Activated naive CD8-positive, alpha-beta T cell (primary cell): Measurements from ENCODE around the gene LRRC4C.

ENCODE experiments used
- H3K27ac Mint-ChIP-seq: one replicate; pipeline ENCODE4 v1.8.0; 2021; ENCODE audit warnings: mixed read lengths
- H3K27me3 Mint-ChIP-seq: one replicate; pipeline ENCODE4 v1.8.0; 2021; ENCODE audit warnings: mixed read lengths
- H3K36me3 Mint-ChIP-seq: one replicate; pipeline ENCODE4 v1.8.0; 2021; ENCODE audit warnings: mixed read lengths
- H3K4me1 Mint-ChIP-seq: one replicate; pipeline ENCODE4 v1.8.0; 2021; ENCODE audit warnings: low read depth, mixed read lengths
- H3K4me3 Mint-ChIP-seq: one replicate; pipeline ENCODE4 v1.8.0; 2021; ENCODE audit warnings: mild to moderate bottlenecking, mixed read lengths
- H3K9me3 Mint-ChIP-seq: one replicate; pipeline ENCODE4 v1.8.0; 2021; ENCODE audit warnings: low read depth, mixed read lengths

Gene LRRC4C

GRCh38 chr11:40434926-40435325, 1024.5 kb downstream of the LRRC4C start:
- H3K9me3 Mint-ChIP-seq = peaks cover 18% of the 10 kb centered on the region
- no peak overlapping the region for H3K27ac Mint-ChIP-seq
- no peaks in the 10 kb centered on the region for H3K4me1 Mint-ChIP-seq
- H3K36me3 Mint-ChIP-seq = no peaks in the 10 kb centered on the region
- H3K27me3 Mint-ChIP-seq = no peaks in the 10 kb centered on the region
- no peak overlapping the region for H3K4me3 Mint-ChIP-seq

GRCh38 chr11:40432358-40432757, 1027.1 kb downstream of the LRRC4C start:
- H3K27me3 Mint-ChIP-seq = no peaks in the 10 kb centered on the region
- peaks cover 19% of the 10 kb centered on the region for H3K9me3 Mint-ChIP-seq

GRCh38 chr11:40425168-40425567, 1034.3 kb downstream of the LRRC4C start:
- no peaks in the 10 kb centered on the region for H3K27me3 Mint-ChIP-seq
- peaks cover 26% of the 10 kb centered on the region for H3K9me3 Mint-ChIP-seq
- no peaks in the 10 kb centered on the region for H3K36me3 Mint-ChIP-seq
- H3K4me1 Mint-ChIP-seq = no peaks in the 10 kb centered on the region
- H3K4me3 Mint-ChIP-seq = no peak overlapping the region
- no peak overlapping the region for H3K27ac Mint-ChIP-seq

More at GRCh38 chr11:40432358-40432757, 1027.1 kb downstream of the LRRC4C start:
- Mint-ChIP-seq H3K4me3 (no peak overlapping the region), H3K27ac (no peak overlapping the region), H3K4me1 (no peaks in the 10 kb centered on the region), H3K36me3 (no peaks in the 10 kb centered on the region)

- Mint-ChIP-seq H3K4me3 (no peak overlapping the region), H3K27ac (no peak overlapping the region), H3K36me3 (no peaks in the 10 kb centered on the region), H3K27me3 (no peaks in the 10 kb centered on the region), H3K4me1 (no peaks in the 10 kb centered on the region), H3K9me3 (peaks cover 25% of the 10 kb centered on the region)
Measured at GRCh38 chr11:40421208-40421981, 1038.1 kb downstream of the LRRC4C start.

- peaks cover 28% of the 10 kb centered on the region for H3K9me3 Mint-ChIP-seq
- no peaks in the 10 kb centered on the region for H3K4me1 Mint-ChIP-seq
- H3K36me3 Mint-ChIP-seq = no peaks in the 10 kb centered on the region
- no peak overlapping the region for H3K4me3 Mint-ChIP-seq
- H3K27me3 Mint-ChIP-seq = no peaks in the 10 kb centered on the region
- H3K27ac Mint-ChIP-seq = no peak overlapping the region
Measured at GRCh38 chr11:40417627-40418026, 1041.8 kb downstream of the LRRC4C start.

- no peaks in the 10 kb centered on the region for H3K27me3 Mint-ChIP-seq
- H3K4me1 Mint-ChIP-seq = no peaks in the 10 kb centered on the region
- no peak overlapping the region for H3K4me3 Mint-ChIP-seq
- H3K9me3 Mint-ChIP-seq = peaks cover 21% of the 10 kb centered on the region
- H3K36me3 Mint-ChIP-seq = no peaks in the 10 kb centered on the region
- no peak overlapping the region for H3K27ac Mint-ChIP-seq
Measured at GRCh38 chr11:40407355-40407754, 1052.1 kb downstream of the LRRC4C start.

GRCh38 chr11:40405614-40406013, 1053.8 kb downstream of the LRRC4C start:
- H3K9me3 Mint-ChIP-seq = peaks cover 26% of the 10 kb centered on the region
- H3K4me1 Mint-ChIP-seq = no peaks in the 10 kb centered on the region
- no peak overlapping the region for H3K27ac Mint-ChIP-seq
- no peaks in the 10 kb centered on the region for H3K27me3 Mint-ChIP-seq
- no peaks in the 10 kb centered on the region for H3K36me3 Mint-ChIP-seq
- no peak overlapping the region for H3K4me3 Mint-ChIP-seq

GRCh38 chr11:40403321-40403720, 1056.1 kb downstream of the LRRC4C start:
- peaks cover 29% of the 10 kb centered on the region for H3K9me3 Mint-ChIP-seq
- H3K36me3 Mint-ChIP-seq = no peaks in the 10 kb centered on the region
- no peak overlapping the region for H3K27ac Mint-ChIP-seq
- H3K4me1 Mint-ChIP-seq = no peaks in the 10 kb centered on the region
- H3K27me3 Mint-ChIP-seq = no peaks in the 10 kb centered on the region
- no peak overlapping the region for H3K4me3 Mint-ChIP-seq

- no peak overlapping the region for H3K27ac Mint-ChIP-seq
- no peaks in the 10 kb centered on the region for H3K27me3 Mint-ChIP-seq
- H3K36me3 Mint-ChIP-seq = no peaks in the 10 kb centered on the region
- no peaks in the 10 kb centered on the region for H3K4me1 Mint-ChIP-seq
- peaks cover 29% of the 10 kb centered on the region for H3K9me3 Mint-ChIP-seq
- no peak overlapping the region for H3K4me3 Mint-ChIP-seq
Measured at GRCh38 chr11:40401132-40401853, 1058.2 kb downstream of the LRRC4C start.

- Mint-ChIP-seq H3K4me1 (no peaks in the 10 kb centered on the region), H3K27me3 (no peaks in the 10 kb centered on the region), H3K4me3 (no peak overlapping the region), H3K9me3 (peaks cover 17% of the 10 kb centered on the region), H3K27ac (no peak overlapping the region), H3K36me3 (no peaks in the 10 kb centered on the region)
Measured at GRCh38 chr11:40397141-40397540, 1062.3 kb downstream of the LRRC4C start.

GRCh38 chr11:40393511-40393910, 1065.9 kb downstream of the LRRC4C start:
- no peaks in the 10 kb centered on the region for H3K27me3 Mint-ChIP-seq
- H3K36me3 Mint-ChIP-seq = no peaks in the 10 kb centered on the region
- H3K4me3 Mint-ChIP-seq = no peak overlapping the region
- H3K27ac Mint-ChIP-seq = no peak overlapping the region
- no peaks in the 10 kb centered on the region for H3K4me1 Mint-ChIP-seq
- H3K9me3 Mint-ChIP-seq = peaks cover 14% of the 10 kb centered on the region

- Mint-ChIP-seq H3K27me3 (no peaks in the 10 kb centered on the region), H3K4me3 (no peak overlapping the region), H3K27ac (no peak overlapping the region), H3K4me1 (no peaks in the 10 kb centered on the region), H3K9me3 (peaks cover 14% of the 10 kb centered on the region), H3K36me3 (no peaks in the 10 kb centered on the region)
Measured at GRCh38 chr11:40391679-40392078, 1067.8 kb downstream of the LRRC4C start.

GRCh38 chr11:40388097-40388818, 1071.2 kb downstream of the LRRC4C start:
- Mint-ChIP-seq H3K9me3 (peaks cover 12% of the 10 kb centered on the region), H3K27ac (no peak overlapping the region), H3K36me3 (no peaks in the 10 kb centered on the region), H3K4me1 (no peaks in the 10 kb centered on the region), H3K27me3 (no peaks in the 10 kb centered on the region), H3K4me3 (no peak overlapping the region)

- Mint-ChIP-seq H3K36me3 (no peaks in the 10 kb centered on the region), H3K4me1 (no peaks in the 10 kb centered on the region), H3K9me3 (peaks cover 11% of the 10 kb centered on the region), H3K27me3 (no peaks in the 10 kb centered on the region), H3K27ac (no peak overlapping the region), H3K4me3 (no peak overlapping the region)
Measured at GRCh38 chr11:40387240-40387980, 1072.0 kb downstream of the LRRC4C start.
